HPDE6-E6E7 (cell line): ENCODE data around the gene APC2.

Source experiments
- DNase-seq: peaks from one replicate; pipeline ENCODE4 v3.0.0; 2011; ENCODE audit warnings: missing footprints; ENCODE audit errors: extremely low spot score

APC2 gene

DNA sequence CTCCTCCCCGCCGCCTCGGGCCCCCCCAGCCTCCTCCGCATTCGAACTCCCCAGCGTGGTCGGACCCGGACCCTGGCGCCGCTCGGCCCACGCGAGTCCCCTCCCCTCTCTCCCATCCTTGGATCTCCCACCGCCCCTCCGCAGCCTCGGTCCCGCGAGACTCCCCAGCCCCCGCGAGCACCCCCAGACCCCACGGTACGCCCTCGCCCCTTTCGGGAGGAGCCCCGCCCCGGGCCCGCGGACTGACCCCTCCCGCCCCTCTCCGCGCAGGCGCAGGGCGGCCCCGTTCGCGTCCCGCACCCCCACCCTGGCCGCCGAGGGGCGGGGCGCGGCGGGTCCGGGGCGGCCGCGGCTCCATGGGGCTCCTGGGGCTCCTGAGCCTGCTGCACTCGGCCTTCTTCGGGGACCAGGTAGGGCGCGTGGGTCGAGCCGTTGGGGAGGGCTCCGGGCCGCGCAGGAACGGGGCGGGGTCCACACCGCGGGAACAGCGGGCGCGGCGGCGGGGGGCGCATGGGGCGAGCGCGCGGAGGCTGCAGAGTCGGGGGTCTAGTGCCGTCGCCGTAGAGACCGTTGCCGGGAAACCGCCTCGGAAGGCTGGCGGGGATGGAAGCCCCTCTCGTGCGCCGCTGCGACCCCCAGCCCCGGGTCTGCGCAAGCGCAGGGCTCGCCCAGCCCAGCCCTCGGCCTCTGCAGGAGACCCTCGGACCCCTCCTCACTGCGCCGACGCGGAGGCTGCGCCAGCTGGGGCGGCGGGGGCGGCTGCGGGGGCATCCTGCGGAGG lies 3.8 kb upstream of the APC2 start:
- no peak for DNase-seq

DNA sequence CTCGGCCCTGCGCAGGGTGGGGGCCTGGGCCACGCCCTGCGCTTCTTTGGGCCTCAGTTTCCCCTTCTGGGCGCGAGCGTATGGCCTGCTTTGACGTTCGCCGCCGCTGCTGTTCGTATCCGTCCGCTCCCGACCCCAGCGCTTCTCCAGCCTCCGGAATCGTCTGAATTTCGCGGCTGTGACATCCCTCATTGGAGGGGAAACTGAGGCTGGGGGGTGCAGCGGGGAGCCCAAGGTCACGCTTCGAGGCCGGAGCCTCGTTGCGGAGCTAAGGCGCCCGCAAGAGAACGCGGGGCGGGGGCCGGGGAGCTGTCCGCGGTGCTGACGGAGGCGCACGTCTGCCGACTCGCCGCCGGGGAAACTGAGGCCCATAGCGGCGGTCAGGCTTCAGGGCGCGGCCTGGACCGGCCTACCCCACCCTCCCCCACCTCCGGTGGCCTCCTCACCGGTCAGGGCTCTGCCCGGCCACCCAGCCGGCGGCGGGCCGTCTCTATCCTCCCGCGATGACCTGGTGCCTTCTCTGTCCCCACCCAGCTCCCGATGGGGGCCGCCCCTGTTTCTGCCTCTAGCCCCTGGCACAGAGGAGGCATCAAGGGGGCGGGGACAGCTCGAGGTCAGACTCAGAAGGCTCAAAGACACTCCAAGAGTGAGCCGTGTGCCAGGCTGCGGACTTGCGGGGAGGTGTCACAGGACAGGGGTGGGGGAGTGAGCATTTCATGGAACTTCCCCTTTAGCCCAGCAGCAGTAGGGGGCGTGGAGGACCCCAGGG lies 3.0 kb upstream of the APC2 start:
- DNase-seq: no peak

DNA sequence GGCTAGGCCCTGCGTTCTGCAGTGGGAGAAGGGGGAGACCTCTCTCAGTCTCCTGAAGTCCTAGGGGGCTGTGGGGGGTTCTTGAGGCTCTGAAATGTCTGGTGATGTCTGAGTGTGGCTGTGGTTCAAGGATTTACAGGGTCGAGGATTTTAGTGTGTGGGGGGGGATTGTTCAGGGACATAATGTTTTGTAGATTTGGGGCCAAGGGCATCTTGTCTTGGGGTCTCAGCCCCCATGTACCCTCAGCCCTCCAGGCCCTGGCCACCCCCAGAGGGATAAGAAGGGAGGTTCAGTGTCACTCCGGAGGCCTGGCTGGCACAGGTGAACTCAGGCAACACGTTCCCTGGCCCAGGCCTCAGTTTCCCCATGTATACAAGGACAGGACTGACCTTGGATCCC lies 2.4 kb upstream of the APC2 start:
- no peak for DNase-seq

DNA sequence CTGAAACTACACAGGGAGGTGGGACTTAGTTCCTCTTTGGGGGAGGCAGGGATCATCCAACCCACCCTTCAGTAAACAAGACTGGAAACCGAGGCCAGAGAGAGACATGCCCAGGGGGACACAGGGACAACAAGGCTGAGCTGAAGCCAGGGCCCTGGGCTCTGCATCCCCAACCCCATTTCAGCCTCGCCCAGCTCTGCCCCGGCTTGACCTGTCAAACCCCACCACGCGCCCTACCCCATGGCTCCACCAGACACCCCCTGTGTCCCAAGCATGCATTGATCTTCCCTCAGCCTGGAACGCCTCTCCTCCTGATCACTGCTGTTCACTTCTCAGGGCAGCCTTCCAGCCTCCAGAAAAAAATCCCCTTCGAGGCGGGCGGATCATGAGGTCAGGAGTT lies 2.0 kb upstream of the APC2 start:
- no peak for DNase-seq

DNA sequence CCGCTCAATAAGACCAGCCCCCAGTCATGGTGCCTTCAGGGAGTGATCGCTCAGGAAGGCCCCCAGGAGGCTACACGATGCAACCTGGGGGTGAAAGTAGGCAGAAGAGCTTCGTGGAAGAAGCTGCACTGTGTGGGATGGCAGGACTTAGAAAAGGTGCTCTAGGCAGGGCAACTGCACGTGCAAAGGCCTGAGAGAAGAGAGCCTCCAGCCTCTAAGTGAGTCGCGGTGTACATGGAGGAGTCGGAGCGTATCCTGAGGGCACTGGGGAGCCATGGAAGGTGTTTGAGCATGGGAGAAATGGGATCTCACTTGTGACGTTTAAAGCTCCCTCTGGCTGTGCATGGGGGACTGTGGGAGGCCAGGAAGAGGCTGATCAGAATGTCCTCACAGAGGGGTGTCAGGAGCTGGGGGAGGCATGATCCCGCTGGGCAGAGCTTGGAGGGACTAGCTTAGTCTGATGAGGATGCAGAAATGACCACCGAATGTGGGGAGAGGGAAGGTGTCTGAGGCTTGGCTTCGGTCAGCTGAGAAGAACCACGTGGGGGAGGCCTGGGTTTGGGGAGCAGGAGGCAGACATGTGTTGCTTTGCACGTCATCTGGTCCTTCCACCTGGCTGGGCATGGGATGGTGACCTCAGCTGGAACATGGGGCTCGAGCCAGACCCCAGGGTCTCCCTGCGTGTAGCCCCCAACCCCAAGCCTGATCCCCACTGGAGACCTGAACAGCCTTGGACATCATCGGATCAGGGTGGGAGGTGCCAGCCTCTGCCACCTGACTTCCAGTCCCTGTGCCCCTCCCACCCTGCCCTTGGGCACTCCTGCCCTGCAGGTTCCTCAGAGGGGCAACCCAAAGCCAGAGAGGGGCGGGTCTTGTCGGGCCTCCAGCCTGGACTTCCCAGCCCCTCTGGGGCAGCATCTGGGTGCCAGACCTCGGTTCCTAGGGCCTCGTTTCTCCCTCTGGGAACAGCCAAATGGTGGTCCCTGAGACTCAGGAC lies 1.1 kb downstream of the APC2 start:
- DNase-seq: no peak

DNA sequence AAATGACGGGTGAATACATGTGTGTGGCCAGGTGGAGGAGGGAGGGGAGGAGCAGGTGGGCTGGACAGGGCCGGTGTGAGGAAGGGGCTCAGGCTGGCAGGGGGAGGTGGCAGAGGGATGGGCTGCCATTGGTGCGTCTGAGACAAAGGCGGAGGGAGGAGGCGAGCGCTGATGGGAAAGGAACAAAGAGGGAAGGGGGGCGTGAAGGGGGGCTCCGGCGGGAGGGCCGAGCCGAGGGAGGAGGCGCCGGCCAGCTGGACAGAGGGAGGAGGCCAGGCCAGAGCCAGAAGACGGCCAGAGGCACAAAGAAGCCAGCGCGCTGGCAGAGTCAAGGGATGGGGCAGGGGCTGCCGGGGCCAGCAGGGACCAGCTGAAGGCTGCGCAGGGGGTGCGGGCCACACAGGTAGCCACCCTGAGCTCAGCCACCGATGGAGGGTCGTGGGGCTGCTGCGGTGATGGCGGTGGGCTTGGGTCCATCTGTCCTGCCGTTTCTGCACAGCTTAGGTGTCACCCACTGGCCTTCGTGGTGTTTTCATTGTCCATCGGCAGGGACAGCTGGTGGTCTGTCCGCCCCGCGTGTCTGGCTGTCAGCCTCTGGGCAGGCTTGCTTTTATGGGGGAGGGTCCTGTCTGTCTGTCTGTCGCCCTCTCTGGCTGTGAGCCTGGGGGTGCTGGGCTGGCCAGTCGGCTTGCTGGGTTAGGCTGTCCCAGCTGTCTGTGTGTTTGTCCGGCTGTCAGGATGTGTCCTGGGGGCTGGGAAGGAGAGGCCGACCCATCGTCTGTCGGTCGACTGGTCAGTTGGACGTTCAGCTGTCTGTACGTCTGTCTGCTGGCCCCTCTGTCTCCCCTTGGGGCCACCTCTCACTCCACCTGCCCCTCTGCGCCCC lies 2.2 kb downstream of the APC2 start:
- DNase-seq: no peak

DNA sequence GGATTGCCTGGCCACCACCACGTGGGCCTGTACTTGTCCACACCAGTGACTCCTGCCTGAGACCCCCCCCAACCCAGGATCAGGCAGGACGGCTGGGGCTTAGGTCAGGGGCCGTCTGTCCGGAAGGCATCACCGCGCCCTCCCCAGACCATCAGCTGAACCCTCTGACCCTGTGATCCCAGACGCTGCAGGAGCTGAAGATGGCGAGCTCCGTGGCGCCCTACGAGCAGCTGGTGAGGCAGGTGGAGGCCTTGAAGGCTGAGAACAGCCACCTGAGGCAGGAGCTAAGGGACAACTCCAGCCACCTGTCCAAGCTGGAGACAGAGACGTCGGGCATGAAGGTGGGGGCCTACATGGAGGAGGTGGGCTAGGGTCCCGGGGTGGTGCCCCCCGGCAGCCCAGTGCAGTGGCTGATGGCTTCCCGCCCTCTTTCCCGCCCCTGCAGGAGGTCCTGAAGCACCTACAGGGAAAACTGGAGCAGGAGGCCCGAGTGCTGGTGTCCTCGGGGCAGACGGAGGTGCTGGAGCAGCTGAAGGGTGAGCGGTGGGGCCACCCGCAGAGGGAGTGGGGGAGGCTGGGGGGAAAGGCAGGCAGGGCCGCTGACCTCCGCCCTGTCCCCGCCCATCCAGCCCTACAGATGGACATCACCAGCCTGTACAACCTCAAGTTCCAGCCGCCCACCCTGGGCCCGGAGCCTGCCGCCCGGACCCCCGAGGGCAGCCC lies 3.0 kb downstream of the APC2 start:
- no peak for DNase-seq

DNA sequence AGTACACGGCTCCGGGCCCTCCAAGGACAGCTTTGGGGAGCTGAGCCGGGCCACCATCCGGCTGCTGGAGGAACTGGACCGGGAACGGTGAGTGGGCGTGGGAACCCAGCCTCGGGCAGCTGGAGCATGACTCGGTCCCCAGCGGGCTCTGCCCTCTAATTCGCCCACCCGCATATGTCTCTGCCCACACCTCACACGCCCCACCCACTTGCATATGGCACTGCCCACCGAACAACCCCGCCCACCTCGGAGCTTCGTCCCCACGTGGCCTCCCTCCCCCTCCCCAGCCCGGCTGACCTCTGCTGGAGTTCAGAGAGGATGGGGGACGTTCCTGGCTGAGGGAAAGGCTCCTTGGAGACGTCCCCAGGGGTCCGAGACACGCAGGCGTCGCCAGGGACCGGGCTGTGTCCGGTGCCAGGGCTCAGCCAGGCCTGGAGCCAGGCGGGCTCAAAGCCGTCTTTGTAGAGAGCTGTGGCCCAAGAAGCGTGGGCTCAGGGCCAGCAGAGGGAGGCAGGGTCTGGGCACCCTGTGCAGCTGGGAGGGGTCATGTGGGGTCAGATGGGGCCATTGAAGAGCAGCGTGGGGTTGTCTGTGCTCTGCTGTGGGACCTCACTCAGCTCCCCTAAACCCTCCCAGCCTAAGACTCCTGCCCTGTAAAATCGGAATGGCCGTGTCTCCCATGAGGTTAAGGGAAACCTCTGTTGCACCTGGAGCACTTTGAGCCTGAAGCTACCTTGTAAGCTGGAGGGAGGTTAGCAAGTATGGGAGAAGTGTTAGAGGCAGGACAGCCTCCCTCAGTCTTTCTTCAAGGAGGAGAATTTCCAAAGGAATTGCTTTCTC lies 3.8 kb downstream of the APC2 start:
- no peak for DNase-seq

DNA sequence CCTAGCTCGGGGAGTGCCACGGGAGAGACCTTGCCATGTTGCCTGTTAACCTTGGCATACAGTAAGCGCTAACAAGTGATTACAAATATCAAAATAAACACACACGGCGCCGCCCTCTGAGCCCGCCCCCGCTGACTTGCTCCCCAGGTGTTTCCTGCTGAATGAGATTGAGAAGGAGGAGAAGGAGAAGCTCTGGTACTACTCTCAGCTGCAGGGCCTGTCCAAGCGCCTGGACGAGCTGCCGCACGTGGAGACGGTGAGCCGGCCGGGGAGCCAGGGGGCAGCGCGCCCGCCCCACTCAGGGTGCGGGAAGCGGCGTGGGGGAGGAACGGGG lies 5.0 kb downstream of the APC2 start:
- no peak for DNase-seq

DNA sequence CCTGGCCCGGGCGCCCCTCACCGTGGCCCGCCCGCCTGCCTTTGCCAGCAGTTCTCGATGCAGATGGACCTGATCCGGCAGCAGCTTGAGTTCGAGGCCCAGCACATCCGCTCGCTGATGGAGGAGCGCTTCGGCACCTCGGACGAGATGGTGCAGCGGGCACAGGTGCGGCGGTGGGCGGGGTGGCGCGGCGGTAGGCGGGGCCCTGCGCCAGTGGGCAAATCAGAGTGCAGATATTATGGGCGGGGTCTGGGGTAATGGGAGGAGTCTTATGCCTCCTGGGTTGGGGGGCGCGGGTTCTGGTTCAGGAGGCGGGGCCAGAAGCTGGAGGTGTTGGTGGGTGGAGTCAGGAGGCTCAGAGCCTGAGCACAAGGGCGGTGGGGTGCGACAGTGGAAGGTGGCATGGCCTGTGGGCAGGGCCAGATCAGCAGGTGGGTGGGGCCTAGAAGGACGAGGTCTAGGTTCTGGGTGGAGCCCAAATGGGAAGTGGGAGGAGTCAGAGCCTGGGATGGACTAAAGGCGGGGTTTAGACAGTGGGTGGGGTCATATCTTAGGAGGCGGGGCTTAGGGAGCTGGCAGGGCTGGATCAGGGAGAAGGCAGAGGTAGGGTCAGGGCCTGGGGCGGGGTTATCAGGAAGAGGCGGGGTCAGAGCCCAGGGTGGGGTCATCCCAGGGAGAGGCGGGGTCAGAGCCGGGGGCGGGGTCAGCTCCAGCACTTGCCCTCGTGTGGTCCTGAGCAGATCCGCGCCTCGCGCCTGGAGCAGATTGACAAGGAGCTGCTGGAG lies 5.6 kb downstream of the APC2 start:
- DNase-seq: peak; percentile 78

DNA sequence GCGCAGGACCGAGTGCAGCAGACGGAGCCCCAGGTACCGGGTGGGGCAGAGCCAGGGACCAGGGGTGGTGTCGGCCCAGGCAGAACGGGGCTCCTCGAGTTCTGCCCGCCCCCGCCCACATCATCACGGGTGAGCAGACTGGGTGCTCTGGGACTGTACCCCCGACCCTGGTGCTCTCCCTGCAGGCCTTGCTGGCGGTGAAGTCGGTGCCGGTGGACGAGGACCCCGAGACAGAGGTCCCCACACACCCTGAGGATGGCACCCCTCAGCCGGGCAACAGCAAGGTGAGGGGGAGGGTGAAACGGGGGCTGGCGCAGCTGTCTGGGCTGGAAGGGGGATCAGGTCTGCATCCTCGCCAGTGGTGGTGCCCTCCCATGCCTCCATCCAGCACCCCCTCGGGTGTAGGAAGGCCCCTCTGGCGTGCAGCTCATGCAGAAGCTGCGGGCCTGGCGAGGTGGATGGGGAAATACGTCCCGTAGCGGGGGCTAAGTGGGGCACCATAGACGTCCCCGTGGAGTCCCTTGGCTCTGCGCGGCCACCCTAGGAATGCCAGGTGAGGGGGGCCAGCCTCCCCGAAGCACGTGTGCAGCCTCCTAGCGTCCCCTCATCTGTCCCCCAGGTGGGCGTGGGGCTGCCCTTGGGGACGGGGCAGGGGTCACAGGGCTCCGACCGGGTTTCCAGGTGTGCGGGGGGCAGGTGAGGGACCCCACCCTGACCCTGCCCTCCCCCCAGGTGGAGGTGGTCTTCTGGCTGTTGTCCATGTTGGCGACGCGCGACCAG lies 6.4 kb downstream of the APC2 start:
- DNase-seq: no peak

DNA sequence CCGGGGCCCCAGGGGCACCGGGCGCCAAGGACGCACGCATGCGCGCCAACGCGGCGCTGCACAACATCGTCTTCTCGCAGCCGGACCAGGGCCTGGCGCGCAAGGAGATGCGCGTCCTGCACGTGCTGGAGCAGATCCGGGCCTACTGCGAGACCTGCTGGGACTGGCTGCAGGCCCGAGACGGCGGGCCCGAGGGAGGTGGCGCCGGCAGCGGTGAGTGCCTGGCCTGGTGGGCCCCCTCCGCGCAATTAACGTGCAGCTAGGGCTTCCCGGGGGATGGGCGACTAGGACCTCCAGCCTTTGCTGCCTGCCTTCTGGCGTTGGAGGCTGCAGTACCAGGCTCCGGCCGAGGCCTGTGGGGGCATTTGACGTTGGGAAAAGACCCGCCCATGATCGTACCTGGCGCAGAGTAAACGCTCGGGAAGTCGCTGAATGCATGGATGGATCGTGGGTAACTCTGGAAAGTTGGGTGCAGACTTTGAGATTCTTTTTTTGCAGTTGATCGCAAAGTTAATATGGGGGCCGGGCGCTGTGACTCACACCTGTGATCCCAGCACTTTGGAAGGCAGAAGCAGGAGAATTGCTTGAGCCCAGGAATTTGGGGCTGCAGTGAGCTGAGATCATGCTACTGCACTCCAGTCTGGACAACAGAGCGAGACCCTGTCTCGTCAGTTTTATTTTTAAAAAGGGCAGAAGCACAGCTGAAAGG lies 7.3 kb downstream of the APC2 start:
- DNase-seq: no peak

DNA sequence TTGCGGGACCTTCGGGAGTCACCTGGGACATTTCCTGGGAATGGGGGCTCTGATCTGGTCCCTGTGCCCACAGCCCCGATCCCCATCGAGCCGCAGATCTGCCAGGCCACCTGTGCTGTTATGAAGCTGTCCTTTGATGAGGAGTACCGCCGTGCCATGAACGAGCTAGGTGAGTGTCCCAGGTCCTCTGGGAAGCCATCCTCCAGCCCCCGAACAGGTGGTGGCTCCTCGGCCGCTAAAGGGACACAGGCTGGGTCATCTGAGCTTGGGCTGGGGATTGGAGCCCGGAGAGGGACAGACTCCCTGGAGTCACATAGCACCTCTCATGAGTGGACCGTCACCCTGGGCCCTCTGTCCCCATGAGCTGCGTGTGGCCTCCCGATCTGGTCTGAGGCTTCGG lies 8.0 kb downstream of the APC2 start:
- no peak for DNase-seq

DNA sequence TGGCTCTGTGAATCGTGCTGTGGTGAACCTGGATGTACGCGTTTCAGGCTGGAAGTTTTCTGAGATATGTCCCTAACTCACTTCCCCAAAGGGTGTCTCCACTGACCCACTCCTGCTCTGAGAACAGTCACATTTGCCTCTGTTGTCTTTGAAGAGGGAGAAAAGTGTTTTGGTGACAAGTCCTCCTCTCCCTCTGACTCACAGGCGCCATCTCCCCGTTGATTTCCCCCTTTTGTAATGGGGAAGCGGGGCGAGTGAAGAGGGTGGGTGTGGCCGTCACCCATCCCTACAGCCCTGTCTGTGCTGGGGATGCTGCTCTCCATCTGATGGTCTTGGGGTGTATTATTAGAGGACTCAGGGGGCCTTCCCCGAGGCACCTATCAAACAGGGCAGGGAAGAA lies 9.6 kb downstream of the APC2 start:
- DNase-seq: no peak

DNA sequence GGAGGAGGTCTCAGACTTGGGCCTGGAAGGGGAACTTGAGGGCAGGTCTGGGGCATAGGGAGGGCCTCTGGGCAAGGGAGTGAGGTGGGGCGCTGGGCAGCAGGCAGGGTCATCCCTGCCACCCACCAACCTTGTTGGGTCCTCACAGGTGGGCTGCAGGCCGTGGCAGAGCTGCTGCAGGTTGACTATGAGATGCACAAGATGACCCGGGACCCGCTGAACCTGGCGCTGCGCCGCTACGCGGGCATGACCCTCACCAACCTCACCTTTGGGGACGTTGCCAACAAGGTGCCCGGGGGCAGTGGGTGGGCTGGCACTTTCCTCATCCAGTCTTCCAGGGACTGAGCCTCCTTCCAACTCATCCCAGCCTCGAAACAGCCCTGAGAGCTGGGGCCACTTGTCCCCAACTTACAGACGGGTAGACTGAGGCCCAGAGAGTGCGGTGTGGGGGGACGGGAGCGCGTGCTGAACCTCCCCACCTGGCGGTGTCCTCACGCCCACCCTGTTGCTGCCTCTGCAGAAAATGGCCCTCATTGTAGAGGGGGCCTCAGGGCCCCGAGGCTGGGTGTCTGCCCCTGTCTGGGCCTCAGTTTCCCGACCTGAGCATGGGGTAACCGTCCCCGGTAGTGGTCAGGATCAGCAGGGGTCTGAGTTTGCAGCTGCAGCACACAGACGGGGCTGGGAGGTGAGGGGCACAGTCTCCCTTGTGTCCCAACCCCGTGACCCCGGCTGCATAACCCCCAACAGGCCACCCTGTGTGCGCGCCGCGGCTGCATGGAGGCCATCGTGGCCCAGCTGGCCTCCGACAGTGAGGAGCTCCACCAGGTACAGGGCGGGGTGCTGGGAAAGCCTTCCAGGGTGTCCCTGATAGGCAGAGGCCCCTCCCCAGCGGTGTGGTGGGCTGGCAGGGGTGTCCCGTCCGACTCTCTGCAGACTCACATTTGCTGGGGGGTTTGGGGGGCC lies 10.4 kb downstream of the APC2 start:
- no peak for DNase-seq

DNA sequence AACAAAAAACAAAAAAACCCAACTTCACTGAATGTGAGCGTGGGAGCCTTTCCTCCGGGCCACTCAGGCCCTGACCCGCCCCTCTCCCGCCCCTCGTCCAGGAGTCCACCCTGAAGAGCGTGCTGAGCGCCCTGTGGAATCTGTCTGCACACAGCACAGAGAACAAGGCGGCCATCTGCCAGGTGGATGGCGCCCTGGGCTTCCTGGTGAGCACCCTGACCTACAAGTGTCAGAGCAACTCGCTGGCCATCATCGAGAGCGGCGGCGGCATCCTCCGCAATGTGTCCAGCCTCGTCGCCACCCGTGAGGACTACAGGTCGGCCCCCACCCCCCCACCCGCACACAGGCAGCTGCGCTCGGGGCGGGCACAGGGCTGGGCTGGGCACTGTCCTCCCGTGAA lies 11.9 kb downstream of the APC2 start:
- no peak for DNase-seq
